ENCODE measurements around the gene LIX1L.

The LIX1L gene

DNA sequence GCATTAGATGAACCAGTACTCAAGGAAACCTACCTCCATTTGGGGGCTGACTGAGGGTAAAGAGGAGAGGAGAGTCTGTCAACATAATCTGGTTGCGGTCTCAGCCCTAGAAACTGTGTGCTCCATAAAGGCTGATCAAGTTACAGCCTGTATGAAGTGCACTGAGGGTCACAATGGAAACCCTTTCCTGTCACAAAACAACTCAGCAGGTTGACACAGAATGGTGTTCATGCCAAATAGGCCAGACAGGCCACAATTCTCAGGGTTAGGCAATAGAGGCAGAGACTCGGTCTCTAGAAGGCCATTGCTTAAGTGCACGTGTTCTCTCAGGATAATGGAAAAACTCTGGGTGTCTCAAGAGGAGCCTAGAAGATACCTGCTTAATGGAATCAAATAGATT, 68.1 kb downstream of the LIX1L start:
- Histone ChIP-seq H3K4me3 (ENCODE audit: low read depth in 1 of 2, low read length in 1 of 2) (no peak overlapping the region), H3K4me1 (ENCODE audit: control insufficient read depth in 1 of 2, insufficient read depth in 1 of 2, low read depth in 1 of 2, low read length in 1 of 2) (peaks cover 10 to 20% of the 10 kb centered on the region in 2 experiments), H3K9me3 (no peaks in the 10 kb centered on the region), H3K27me3 (peaks cover 9% of the 10 kb centered on the region), H3K36me3 (no peaks in the 10 kb centered on the region), H3K27ac (no peak overlapping the region)
- TF ChIP-seq, protein P1, sequence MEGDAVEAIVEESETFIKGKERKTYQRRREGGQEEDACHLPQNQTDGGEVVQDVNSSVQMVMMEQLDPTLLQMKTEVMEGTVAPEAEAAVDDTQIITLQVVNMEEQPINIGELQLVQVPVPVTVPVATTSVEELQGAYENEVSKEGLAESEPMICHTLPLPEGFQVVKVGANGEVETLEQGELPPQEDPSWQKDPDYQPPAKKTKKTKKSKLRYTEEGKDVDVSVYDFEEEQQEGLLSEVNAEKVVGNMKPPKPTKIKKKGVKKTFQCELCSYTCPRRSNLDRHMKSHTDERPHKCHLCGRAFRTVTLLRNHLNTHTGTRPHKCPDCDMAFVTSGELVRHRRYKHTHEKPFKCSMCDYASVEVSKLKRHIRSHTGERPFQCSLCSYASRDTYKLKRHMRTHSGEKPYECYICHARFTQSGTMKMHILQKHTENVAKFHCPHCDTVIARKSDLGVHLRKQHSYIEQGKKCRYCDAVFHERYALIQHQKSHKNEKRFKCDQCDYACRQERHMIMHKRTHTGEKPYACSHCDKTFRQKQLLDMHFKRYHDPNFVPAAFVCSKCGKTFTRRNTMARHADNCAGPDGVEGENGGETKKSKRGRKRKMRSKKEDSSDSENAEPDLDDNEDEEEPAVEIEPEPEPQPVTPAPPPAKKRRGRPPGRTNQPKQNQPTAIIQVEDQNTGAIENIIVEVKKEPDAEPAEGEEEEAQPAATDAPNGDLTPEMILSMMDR (IDR thresholded peaks at IDR 0.05), result no peak

DNA sequence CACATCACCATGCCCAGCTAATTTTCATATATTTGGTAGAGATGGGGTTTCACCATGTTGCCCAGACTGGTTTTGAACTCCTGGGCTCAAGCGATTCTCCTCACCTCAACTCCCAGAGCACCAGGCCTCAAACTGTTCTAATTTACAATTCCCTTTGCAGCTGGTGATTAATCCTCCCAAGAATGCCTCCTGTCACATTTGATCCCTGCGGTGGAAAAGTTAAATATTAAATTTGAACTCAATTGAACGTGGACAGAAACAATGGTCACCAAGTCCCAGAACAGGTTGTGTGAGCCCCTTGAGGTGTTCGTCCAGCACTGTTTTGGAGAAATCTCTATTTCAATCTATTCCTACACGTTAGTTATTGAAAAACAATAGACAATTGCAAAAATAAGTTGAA, 70.2 kb downstream of the LIX1L start:
- Histone ChIP-seq H3K36me3 (no peaks in the 10 kb centered on the region), H3K27ac (no peak overlapping the region), H3K4me1 (ENCODE audit: control insufficient read depth in 1 of 2, insufficient read depth in 1 of 2, low read depth in 1 of 2, low read length in 1 of 2) (peaks cover 10 to 20% of the 10 kb centered on the region in 2 experiments), H3K27me3 (peaks cover 26% of the 10 kb centered on the region), H3K9me3 (no peaks in the 10 kb centered on the region), H3K4me3 (ENCODE audit: low read depth in 1 of 2, low read length in 1 of 2) (no peak overlapping the region)
- TF ChIP-seq, protein P1 (IDR thresholded peaks at IDR 0.05), result no peak

DNA sequence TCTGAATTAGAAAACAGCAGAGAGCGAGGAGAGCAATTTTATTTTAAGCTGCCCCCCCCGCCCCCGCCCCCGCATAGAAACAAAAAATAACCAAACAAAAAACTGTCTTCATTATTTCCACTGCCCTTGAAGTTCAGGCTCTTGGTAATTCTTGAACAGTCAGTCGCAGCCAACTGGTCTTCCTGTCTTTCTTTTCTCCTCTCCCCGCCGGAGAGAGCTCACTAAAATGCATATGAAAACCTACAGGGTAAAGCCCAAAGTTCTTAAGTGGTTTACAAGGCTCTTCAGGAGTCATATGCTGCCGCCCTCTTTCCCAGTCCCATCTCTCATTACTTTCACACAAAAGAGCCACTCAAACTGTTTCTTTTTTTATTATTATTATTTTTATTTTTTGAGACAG, 71.0 kb downstream of the LIX1L start:
- peaks cover 10 to 16% of the 10 kb centered on the region in 2 experiments for H3K4me1 ChIP-seq (ENCODE audit: control insufficient read depth in 1 of 2, insufficient read depth in 1 of 2, low read depth in 1 of 2, low read length in 1 of 2)
- H3K9me3 ChIP-seq, result no peaks in the 10 kb centered on the region
- H3K4me3 ChIP-seq (ENCODE audit: low read depth in 1 of 2, low read length in 1 of 2), result no peak overlapping the region
- peaks cover 26% of the 10 kb centered on the region for H3K27me3 ChIP-seq
- H3K36me3 ChIP-seq, result no peaks in the 10 kb centered on the region
- H3K27ac ChIP-seq, result no peak overlapping the region
- TF ChIP-seq, protein P1 (IDR thresholded peaks at IDR 0.05), result no peak

DNA sequence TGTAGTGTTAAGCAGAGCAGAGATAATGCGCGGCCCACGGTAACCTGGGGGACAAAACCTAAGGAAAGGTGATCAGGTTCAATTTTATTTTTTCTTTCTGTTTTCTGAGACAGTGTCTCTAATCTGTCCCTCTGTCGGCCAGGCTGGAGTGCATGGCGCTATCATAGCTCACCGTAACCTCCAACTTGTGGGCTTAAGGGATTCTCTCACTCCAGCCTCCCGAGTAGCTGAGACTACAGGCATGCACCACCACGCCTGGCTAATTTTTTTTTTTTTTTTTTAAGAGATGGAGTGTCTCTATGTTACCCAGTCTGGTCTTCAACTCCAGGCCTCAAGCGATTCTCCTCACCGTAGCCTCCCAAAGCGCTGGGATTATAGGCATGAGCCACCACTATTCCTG, 71.4 kb downstream of the LIX1L start:
- H3K27ac ChIP-seq, result no peak overlapping the region
- peaks cover 10 to 16% of the 10 kb centered on the region in 2 experiments for H3K4me1 ChIP-seq (ENCODE audit: control insufficient read depth in 1 of 2, insufficient read depth in 1 of 2, low read depth in 1 of 2, low read length in 1 of 2)
- H3K27me3 ChIP-seq, result peaks cover 26% of the 10 kb centered on the region
- no peaks in the 10 kb centered on the region for H3K9me3 ChIP-seq
- H3K4me3 ChIP-seq (ENCODE audit: low read depth in 1 of 2, low read length in 1 of 2), result peak overlapping the region; percentile 80 to 88
- TF ChIP-seq, protein P1 (IDR thresholded peaks at IDR 0.05), result no peak
- no peaks in the 10 kb centered on the region for H3K36me3 ChIP-seq

DNA sequence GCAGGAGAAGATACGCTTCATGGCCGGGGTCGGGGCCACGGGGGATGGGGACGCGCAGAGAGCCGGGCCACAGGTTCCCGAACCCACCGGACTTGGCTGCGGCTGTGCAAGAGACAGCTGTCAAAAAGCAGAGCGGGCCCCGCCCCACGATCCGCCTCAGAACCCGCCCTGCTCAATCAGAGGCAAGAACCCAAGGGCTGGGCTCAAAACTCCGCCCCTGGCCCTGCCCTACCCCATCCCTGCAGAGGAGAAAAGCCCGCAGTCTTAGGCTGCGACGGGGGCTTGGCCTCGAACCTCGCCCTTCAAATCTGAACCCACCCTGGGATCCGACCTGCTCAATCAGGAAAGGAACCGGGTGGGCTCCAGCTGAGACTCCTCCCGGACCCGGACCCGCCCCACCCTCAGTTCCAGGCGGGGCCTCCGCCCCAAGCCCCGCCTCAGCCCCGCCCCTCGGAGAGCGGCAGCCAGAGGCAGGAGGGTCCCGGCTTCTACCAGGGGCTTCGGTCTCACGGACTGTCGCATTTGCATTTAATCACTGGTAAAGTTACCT, 72.0 kb downstream of the LIX1L start, which contains the start of gene ANKRD35:
TSS of gene ANKRD35 (minus strand) at position 129 of the 550 bp plus-strand sequence. CDS start at position 21, 108 bp downstream.
- Histone ChIP-seq H3K27me3 (peaks cover 26% of the 10 kb centered on the region), H3K9me3 (no peaks in the 10 kb centered on the region), H3K4me1 (ENCODE audit: control insufficient read depth in 1 of 2, insufficient read depth in 1 of 2, low read depth in 1 of 2, low read length in 1 of 2) (peaks cover 10 to 16% of the 10 kb centered on the region in 2 experiments), H3K27ac (no peak within 1 kb of the TSS), H3K36me3 (no peaks in the 10 kb centered on the region), H3K4me3 (ENCODE audit: low read depth in 1 of 2, low read length in 1 of 2) (peak within 1 kb of the TSS; percentile 80 to 88)
- TF ChIP-seq, protein P1 (IDR thresholded peaks at IDR 0.05), result no peak
